ENCODE results near the gene IFNL2.
"Not testable (repeated sequence)": the region's sequence is repeated elsewhere in the genome, so short reads cannot be mapped to it uniquely, and the experiment has no call there.

IFNL2 gene

DNA sequence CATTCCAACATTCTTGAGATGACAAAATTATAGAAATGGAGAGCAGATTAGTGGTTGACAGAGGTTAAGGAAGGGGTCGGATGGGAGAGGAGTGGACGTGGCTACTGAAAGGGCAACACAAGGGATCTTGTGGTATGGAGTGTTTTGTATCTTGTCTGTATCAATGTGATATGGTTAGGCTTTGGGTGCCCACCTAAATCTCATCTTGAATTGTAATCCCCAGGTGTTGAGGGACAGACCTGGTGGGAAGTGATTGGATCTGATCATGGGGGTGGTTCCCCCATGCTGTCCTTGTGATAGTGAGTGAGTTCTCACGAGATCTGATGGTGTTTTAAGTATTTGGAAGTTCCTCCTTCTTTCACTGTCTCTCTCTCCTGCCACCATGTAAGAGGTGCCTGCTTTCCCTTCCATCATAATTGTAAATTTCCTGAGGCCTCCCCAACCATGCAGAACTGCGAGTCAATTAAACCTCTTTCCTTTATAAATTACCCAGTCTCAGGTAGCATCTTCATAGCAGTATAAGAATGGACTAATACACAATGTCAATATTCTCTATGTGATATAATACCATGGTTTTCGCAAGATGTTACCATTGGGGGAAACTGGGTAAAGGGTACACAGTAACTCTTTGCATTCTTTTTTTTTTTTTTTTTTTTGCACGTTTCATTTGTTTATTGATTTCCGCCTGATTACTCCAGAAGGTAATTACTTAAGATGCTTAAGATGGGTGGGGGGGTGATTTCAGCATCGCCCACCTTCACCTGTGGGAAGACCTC, 14.6 kb upstream of the IFNL2 start:
- no peak for DNase-seq

DNA sequence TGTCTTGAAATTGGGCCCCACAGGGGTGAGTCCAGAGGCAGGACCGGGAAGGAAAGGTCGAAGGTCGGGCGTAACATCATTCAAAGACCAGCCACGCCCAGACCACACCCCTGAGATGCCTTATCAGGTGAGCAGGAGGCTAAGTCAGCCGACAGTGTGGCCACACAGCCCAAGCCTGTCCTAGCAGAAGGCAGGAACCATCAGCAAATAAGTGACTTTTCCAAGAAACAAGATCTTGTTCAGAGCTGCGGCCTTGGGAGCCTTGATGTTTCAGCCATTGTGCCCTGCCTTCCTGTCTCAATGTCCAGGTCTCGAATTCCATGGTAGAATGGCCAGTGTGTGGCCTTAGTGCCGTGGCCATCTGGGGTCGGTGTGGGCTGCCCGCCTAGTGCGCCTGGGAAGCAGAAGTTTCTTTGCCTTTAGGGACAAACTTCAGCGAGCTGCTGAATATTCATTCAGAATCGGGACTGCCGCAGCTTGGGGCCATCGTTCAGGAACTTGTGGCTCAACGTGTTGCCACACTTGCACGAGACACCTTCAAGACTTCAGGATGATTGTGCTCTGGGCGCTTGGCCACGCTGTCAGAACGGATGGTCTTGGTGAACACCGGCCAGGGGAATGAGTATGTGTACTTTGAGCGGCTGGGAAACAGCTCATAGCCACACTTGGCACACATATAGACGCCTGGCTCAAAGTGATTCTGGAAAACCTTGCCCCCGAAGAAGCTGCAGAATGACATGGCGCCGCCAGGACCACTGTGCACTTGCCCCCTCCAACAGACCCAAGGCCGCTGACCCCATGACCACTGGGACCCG, 13.5 kb upstream of the IFNL2 start:
- no peak for DNase-seq

DNA sequence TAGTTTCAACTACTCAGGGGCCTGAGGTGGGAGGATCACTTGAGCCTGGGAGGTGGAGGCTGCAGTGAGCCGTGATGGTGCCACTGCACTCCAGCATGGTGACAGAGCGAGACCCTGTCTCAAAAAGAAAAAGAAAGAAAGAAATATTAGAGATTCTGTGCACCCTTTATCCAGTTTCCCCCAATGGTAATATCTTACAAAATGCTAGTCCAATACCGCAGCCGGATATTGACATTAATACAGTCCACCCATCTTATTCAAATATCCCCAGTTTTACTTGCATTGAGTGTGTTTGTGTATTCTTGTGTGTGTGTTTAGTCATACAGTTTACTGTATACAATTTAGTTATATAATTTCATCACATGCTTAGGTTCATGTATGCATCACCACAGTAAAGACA, 11.0 kb upstream of the IFNL2 start:
- DNase-seq = no peak

DNA sequence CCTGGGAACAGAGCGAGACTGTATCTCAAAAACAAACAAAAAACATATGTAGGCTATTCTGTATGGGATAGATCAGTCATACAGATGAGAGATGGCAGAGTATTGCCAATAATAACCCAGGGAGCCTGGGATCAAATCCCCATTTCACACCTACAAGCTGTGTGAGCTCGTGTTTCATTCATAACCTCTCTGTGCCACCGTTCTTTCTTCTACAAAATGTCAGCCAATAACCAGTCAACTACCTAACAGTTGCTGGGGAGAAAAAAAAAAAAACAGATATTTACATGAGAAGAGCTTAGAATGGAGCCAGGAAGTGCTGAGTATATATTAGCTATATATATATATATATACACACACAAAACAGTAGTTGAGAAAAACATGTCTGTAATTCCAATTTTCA, 6.5 kb upstream of the IFNL2 start:
- DNase-seq = no peak

DNA sequence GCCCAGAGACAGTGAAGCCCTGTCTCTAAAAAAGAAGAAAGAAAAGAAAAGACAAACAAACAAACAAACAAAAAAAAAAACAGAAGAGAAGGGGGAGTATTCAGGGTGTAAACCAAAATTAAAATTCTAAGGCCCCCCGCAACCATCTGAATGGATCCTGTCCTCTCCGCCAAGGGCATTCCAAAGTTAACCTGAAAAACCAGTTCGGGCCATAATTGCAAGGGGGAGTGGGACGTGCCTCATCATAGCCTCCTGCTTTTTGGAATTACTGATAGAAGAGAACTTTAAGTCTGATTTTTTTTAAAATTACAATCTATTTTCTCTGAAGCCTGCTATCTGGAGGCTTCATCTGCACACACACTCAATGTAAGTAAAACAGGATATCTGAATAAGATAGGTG, 5.7 kb upstream of the IFNL2 start:
- no peak for DNase-seq

DNA sequence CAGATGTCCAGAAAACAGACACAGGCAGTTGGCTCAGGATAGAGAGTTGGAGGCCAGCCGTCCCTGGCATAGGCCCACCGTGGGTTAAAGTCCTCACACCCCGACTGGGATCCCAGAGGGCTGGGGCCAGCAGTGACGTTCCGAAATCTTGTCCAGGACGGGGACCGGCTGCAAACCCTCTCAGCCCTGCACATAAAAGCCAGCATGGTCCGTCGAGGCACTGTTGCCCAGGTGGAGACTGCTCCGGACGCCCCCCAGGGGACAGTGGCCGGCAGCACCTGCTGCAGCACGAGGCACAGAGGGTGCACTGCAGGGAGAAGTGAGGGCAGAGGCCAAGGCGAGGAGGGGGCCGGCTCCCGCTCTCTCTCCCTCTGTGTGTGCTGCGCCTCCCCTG, 4.3 kb upstream of the IFNL2 start:
- DNase-seq = no peak

DNA sequence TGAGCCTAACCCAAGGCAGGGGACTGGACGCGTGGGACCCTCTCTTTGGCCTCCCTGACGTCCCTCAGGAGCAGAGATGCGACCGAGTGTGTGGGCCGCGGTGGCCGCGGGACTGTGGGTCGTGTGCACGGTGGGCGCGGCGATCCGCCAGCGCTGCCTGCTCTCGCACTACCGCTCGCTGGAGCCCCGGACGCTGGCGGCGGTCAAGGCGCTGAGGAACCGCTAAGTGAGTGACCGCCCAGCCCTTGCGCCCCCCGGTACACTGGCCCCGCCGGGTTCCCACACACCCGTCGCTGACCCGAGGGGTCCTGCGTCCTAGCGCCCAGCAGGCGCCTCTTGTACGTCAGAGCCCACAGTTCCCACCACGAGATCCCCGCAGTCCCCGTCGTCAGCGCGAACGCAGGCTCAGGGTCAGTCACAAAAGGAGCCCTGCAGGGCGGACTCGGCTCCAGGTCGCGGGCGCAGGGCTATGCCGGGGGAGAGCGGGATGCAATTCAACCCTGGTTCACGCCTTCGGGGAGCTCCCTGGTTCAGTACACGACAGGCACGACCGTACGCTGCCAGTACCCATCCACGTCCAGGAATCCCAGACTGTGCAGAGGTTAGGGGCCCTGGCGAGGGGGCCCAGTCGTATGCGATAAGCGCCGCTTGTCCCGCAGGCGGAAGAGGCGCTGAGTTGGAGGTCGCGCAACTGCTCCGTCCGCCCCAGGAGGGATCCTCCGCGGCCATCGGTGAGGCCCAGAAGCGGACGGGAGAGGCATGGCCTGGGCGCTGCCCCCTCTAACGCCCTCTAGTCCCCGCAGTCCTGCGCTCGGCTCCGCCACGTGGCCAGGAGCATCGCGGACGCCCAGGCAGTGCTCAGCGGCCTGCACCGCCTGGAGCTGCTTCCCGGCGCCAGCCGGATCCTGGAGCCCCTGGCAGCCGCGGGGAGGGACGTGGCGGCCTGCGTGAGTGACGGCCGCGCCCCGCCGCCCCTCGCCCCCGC, 3.6 kb upstream of the IFNL2 start:
- DNase-seq = no peak

DNA sequence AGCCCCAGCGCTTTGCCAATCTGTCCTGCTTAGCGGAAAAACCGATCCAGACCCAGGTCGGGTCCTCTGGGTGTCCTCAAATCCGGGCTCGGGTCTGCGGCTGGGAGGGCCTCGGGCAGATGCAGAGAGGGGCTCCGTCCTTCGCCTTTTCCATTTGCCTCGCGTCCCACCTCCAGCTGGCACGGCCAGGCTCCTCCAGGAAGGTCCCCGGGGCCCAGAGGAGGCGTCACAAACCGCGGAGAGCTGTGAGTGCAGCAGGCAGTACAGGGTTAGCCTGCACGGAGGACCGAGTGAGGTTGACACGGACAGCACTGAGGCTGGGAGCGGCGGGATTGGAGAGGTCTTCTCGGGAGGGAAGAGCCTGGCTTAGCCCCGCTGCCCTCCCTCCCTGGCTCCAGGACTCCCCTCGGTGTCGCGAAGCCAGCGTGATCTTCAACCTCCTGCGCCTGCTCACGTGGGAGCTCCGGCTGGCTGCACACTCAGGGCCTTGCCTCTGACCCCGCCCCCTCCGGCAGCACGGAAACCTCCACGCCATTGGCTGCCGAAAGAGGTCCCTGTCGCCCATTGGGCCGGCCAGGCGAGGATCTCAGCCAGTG, 2.8 kb upstream of the IFNL2 start:
- no peak for DNase-seq

DNA sequence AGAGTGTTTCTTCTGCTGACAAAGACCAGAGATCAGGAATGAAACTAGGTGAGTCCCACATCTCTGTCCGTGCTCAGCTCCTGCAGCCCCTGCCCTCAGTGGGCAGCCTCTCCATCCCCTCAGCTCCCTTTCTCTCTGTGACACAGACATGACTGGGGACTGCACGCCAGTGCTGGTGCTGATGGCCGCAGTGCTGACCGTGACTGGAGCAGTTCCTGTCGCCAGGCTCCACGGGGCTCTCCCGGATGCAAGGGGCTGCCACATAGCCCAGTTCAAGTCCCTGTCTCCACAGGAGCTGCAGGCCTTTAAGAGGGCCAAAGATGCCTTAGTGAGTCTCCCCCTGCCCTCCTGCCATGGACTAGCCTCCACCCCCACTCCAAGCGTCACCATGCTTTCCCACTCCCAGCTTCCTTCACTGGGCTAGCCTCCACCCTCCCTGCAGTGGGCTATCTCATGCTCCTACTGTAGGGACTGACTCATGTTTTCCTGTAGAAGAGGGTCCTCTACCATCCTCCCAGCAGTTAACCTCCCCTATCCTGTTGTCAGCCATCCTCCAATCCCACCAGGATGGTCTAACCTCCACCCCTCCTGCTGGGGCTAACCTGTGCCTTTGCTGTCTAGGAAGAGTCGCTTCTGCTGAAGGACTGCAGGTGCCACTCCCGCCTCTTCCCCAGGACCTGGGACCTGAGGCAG, 481 bp downstream of the IFNL2 start:
- not testable (repeated sequence) for DNase-seq

DNA sequence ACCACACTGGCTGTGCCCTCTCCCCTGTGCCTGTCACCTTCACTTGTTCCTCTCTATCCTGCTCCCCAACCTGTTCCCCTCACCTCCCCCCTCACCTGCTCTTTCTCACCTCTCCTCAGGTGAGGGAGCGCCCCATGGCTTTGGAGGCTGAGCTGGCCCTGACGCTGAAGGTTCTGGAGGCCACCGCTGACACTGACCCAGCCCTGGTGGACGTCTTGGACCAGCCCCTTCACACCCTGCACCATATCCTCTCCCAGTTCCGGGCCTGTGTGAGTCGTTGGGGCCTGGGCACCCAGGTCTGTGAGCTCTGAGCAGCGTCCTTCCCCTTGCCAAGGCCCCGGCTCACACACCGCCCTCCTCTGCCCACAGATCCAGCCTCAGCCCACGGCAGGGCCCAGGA, 1.2 kb downstream of the IFNL2 start:
- not testable (repeated sequence) for DNase-seq

DNA sequence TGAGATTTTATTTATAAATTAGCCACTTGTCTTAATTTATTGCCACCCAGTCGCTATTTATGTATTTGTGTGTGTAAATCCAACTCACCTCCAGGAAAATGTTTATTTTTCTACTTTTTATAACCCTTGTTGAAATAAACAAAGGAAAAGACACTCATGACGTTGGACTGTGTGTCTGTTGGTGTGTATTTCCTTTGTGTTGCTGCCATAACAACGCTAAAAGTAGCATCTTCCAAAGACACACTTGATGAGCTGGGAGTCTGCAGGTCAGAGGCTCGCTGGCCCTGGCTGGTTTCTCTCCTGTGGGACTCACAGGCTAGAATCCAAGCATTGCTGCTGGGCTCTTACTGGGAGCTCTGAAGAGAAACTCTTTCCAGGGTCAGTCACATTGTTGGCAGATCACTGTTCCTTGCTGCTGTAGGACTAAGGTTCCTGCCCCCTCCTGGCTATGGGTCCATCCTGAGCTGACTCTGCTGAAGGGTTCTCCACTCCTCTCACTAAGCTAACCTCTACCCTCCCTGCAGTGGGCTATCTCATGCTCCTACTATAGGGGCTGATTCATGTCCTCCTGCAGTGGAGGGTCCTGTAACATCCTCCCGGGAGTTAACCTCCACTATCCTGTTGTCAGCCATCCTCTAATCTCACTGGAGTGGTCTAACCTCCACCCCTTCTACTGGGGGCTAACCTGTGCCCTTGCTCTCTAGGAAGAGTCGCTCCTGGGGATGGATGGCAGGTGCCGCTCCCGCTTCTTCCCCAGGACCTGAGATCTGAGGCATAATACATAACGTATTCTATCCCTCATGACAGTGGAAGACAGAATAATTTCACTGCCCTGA, 2.1 kb downstream of the IFNL2 start:
- DNase-seq = no peak

DNA sequence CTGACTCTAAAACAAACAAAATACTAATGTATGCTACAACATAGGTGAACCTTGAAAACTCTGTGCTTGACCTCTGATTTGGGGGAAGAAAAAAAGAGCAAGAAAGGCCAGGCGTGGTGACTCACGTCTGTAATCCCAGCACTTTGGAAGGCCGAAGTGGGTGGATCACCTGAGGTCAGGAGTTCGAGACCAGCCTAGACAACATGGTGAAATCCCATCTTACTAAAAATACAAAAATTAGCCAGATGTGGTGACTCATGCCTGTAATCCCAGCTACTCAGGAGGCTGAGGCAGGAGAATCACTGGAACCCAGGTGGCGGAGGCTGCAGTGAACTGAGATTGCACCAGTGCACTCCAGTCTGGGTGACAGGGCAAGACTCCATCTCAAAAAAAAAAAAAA, 5.7 kb downstream of the IFNL2 start:
- not testable (repeated sequence) for DNase-seq

DNA sequence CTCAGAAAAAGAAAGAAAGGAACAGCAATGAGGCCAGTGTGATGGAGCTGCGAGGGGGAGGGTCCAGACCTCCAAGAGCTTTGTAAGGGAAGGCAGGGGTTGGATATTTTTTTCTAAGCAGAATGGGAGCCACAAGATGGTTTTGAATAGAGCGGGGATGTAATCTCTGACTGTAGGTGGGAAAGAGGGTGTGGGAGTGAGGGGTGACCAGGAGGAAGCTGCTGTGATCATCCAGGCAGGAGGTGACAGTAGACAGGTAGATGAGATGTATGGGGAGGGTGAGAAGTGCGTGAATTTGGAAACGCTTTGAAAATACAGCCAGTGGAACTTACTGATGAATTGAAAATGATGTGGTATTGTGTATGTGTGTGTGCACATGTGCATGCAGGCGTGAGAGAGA, 7.4 kb downstream of the IFNL2 start:
- DNase-seq = no peak

DNA sequence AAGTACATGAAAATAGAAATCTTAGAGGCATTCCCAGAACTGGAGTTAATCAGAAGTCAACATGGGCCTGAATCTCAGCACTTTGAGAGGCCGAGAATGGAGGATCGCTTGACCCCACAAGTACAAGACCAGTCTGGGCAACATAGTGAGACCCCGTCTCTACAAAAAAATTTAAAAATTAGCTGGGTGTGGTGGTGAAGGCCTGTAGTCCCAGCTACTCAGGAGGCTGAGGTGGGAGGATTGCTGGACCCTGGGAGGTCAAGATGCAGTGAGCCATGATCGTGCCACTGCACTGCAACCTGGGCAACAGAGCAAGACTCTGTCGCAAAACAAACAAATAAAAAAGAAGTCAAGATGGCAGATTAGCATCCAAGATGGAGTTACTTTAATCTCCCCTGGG, 8.5 kb downstream of the IFNL2 start:
- DNase-seq = no peak

DNA sequence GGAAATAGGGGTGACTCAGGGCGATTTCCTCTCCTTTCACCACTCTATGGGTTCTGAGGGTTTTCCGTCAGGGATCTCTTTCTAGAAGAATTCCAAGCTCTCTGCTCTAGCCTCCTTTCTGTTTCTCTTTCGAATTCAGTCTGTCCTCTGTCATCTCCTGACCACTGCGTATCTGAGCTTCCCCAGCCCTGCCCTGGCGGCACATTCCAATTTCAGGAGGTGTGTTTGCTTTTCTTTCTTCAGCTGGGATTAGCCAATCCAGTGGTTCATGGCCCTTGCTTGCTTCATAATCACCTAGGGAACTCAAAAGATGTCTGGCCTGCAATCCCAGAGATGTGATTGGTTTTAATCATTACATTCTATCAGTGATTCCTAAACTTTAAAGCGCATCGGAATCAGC, 9.4 kb downstream of the IFNL2 start:
- no peak for DNase-seq

DNA sequence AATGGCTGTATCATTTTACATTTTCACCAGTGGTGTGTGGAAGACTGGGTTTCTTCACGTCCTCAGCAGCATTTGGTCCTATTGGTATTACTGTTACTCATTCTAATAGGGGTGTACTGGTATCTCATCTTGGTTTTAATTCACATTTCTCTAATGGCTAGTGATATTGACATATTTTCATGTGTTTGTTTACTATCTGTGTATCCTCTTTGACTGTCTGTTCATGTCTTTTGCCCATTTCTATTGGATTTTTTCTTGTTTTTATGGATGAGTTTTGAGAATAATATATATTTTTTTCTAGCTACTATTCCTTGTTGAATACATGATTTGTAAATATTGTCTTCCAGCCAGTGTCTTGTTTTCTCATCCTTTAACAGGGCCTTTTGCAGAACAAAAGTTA, 13.8 kb downstream of the IFNL2 start:
- DNase-seq = no peak

DNA sequence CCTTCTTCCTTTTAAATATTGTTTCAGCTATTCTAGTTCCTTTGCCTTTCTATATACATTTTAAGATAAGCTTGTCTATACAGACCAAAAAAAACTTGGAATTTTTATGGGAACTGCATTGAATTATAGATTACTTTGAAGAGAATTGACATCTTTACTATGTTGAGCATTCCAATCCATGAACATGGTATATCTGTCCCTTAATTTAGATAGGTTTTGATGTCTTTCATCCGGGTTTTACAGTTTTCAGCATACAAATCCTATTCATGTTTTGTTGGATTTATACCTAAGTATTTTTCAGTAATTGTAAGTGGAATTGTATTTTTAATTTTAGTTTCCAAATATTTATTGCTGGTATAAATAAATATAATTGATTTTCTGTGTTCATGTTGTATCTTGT, 15.8 kb downstream of the IFNL2 start:
- DNase-seq = no peak

DNA sequence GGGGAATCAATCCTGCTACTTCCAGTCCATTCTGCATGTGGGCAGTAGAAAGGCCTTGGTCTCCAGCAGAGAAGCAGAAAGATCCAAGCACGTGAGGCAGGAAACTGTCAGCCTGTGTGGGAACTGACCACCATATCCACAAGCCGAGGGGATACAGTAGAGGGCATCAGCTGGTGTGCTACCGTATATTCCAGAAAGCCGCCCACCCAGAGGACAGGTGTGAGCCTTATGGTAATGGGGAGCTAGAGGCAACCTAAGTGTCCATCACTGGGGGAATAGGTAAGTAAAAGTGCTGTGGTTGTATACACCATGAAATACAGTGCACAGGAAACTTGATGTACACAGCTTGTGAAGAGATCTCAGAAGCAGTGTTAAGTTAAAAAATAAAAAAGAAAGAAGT, 25.2 kb downstream of the IFNL2 start:
- DNase-seq = no peak

DNA sequence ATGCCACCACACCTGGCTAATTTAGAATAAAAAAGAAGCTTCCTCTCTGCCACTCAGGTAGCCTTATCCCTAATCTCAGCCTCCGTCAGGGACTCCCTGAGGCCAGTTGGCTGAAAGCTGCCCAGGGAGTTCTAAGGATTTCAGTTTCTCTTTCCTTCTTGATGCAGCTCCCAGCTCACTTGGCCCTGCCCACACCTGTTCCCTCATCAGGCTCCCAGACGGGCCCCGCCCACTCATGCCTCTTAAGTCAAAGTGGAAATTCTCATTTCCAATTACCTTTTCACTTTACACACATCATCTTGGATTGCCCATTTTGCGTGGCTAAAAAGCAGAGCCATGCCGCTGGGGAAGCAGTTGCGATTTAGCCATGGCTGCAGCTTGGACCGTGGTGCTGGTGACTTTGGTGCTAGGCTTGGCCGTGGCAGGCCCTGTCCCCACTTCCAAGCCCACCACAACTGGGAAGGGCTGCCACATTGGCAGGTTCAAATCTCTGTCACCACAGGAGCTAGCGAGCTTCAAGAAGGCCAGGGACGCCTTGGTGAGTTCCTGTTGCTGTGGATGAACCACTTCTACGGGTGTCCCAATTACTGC, 28.0 kb downstream of the IFNL2 start, which contains the start of gene IFNL1:
IFNL1 (plus strand) TSS at position 353 of the 591 bp plus-strand sequence; CDS start at position 368, 15 bp downstream.
- peak; percentile 18 for DNase-seq

DNA sequence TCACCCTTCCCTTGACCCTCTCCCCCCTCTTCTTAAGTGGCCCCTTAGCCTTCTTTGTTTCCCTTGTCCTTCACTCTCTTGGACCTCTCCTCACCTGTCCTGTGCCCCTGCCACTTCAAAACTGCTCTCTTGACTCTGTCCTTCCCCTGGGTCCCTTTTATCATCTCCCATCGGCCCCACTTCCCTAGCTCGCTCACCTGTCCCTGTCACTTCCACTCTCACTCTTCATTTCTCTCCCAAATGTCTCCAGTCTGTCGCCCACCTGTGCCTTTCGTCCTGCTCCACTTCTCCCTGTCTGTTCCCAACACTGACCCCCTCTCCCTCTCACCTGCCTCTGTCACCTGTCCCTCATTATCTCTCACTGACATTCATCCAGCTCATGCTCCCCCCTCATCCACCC, 28.7 kb downstream of the IFNL2 start:
- no peak for DNase-seq

Data from inflammatory macrophage treated with lipopolysaccharide for 4 hours (primary cell).